ENCODE measurements around the gene RNF25.
"Not testable (repeated sequence)": the region's sequence is repeated elsewhere in the genome, so short reads cannot be mapped to it uniquely, and the experiment has no call there.

The RNF25 gene

GRCh38 chr2:218698885-218699284 is 27.1 kb upstream of the RNF25 start:
- Histone ChIP-seq H3K36me3 (ENCODE audit: insufficient read depth, low read length) (no peaks in the 10 kb centered on the region; the same call in 1 of the 2 replicates), H3K4me3 (no peak overlapping the region), H3K9ac (ENCODE audit: insufficient read length) (no peak overlapping the region), H3K9me3 (ENCODE audit: low read depth, low read length) (no peaks in the 10 kb centered on the region), H3K27ac (no peak overlapping the region)
- TF ChIP-seq FOXP2 (optimal IDR thresholded peaks at IDR 0.05; ENCODE audit: control extremely low read depth, extremely low read length, insufficient read depth) (no peak), POLR2AphosphoS5 (IDR thresholded peaks at IDR 0.05; ENCODE audit: borderline replicate concordance, low read depth, low read length) (no peak), EZH2 (IDR thresholded peaks at IDR 0.05) (no peak)
- no peak for DNase-seq (ENCODE audit: low read depth, low spot score)

GRCh38 chr2:218694405-218695145 is 22.8 kb upstream of the RNF25 start:
- Histone ChIP-seq H3K36me3 (ENCODE audit: insufficient read depth, low read length) (no peaks in the 10 kb centered on the region; the same call in 1 of the 2 replicates), H3K27ac (no peak overlapping the region), H3K9me3 (ENCODE audit: low read depth, low read length) (no peaks in the 10 kb centered on the region), H3K4me3 (no peak overlapping the region), H3K9ac (ENCODE audit: insufficient read length) (no peak overlapping the region)
- TF ChIP-seq FOXP2 (optimal IDR thresholded peaks at IDR 0.05; ENCODE audit: control extremely low read depth, extremely low read length, insufficient read depth) (no peak), EZH2 (IDR thresholded peaks at IDR 0.05) (no peak), POLR2AphosphoS5 (IDR thresholded peaks at IDR 0.05; ENCODE audit: borderline replicate concordance, low read depth, low read length) (no peak)
- no peak for DNase-seq (ENCODE audit: low read depth, low spot score)

- TF ChIP-seq FOXP2 (optimal IDR thresholded peaks at IDR 0.05; ENCODE audit: control extremely low read depth, extremely low read length, insufficient read depth), result no peak
- no peak for TF ChIP-seq POLR2AphosphoS5 (IDR thresholded peaks at IDR 0.05; ENCODE audit: borderline replicate concordance, low read depth, low read length)
- no peak for TF ChIP-seq EZH2 (IDR thresholded peaks at IDR 0.05)
- Histone ChIP-seq H3K9ac (ENCODE audit: insufficient read length) (no peak overlapping the region), H3K9me3 (ENCODE audit: low read depth, low read length) (no peaks in the 10 kb centered on the region), H3K27ac (no peak overlapping the region), H3K4me3 (no peak overlapping the region), H3K36me3 (ENCODE audit: insufficient read depth, low read length) (no peaks in the 10 kb centered on the region)
- no peak for DNase-seq (ENCODE audit: low read depth, low spot score)
These were observed 19.4 kb upstream of the RNF25 start for GRCh38 chr2:218691234-218691633.

- not testable (repeated sequence) for H3K4me3 ChIP-seq; H3K9ac ChIP-seq (ENCODE audit: insufficient read length); H3K9me3 ChIP-seq (ENCODE audit: low read depth, low read length); H3K36me3 ChIP-seq (ENCODE audit: insufficient read depth, low read length); H3K27ac ChIP-seq
- peak; percentile 63 for DNase-seq (ENCODE audit: low read depth, low spot score)
These were observed 15.7 kb upstream of the RNF25 start for GRCh38 chr2:218687400-218688060.

GRCh38 chr2:218680061-218680460 is 8.3 kb upstream of the RNF25 start:
- no peak overlapping the region for H3K9ac ChIP-seq (ENCODE audit: insufficient read length)
- H3K27ac ChIP-seq, result no peak overlapping the region
- DNase-seq (ENCODE audit: low read depth, low spot score), result no peak
- H3K4me3 ChIP-seq, result no peak overlapping the region
- H3K36me3 ChIP-seq (ENCODE audit: insufficient read depth, low read length), result no peaks in the 10 kb centered on the region
- no peak for TF ChIP-seq POLR2AphosphoS5 (IDR thresholded peaks at IDR 0.05; ENCODE audit: borderline replicate concordance, low read depth, low read length)
- TF ChIP-seq EZH2 (IDR thresholded peaks at IDR 0.05), result no peak
- no peak for TF ChIP-seq FOXP2 (optimal IDR thresholded peaks at IDR 0.05; ENCODE audit: control extremely low read depth, extremely low read length, insufficient read depth)
- H3K9me3 ChIP-seq (ENCODE audit: low read depth, low read length), result no peaks in the 10 kb centered on the region

- Histone ChIP-seq H3K36me3 (ENCODE audit: insufficient read depth, low read length) (no peaks in the 10 kb centered on the region), H3K27ac (no peak overlapping the region), H3K4me3 (no peak overlapping the region), H3K9ac (ENCODE audit: insufficient read length) (no peak overlapping the region), H3K9me3 (ENCODE audit: low read depth, low read length) (no peaks in the 10 kb centered on the region)
- TF ChIP-seq FOXP2 (optimal IDR thresholded peaks at IDR 0.05; ENCODE audit: control extremely low read depth, extremely low read length, insufficient read depth), result no peak
- TF ChIP-seq POLR2AphosphoS5 (IDR thresholded peaks at IDR 0.05; ENCODE audit: borderline replicate concordance, low read depth, low read length), result no peak
- no peak for TF ChIP-seq EZH2 (IDR thresholded peaks at IDR 0.05)
- no peak for DNase-seq (ENCODE audit: low read depth, low spot score)
These were observed 7.3 kb upstream of the RNF25 start for GRCh38 chr2:218679119-218679518.

GRCh38 chr2:218671097-218671653 is 627 bp downstream of the RNF25 start:
- Histone ChIP-seq H3K9me3 (ENCODE audit: low read depth, low read length) (no peaks in the 10 kb centered on the region), H3K27ac (no peak overlapping the region), H3K9ac (ENCODE audit: insufficient read length) (peak overlapping the region; percentile 74), H3K4me3 (peak overlapping the region; percentile 95), H3K36me3 (ENCODE audit: insufficient read depth, low read length) (peaks cover 14% of the 10 kb centered on the region)
- DNase-seq (ENCODE audit: low read depth, low spot score), result no peak
- TF ChIP-seq FOXP2 (optimal IDR thresholded peaks at IDR 0.05; ENCODE audit: control extremely low read depth, extremely low read length, insufficient read depth), result no peak
- TF ChIP-seq POLR2AphosphoS5 (IDR thresholded peaks at IDR 0.05; ENCODE audit: borderline replicate concordance, low read depth, low read length), result no peak
- TF ChIP-seq EZH2 (IDR thresholded peaks at IDR 0.05), result no peak

GRCh38 chr2:218664653-218665052 is 7.1 kb downstream of the RNF25 start:
- no peak overlapping the region for H3K4me3 ChIP-seq
- TF ChIP-seq POLR2AphosphoS5 (IDR thresholded peaks at IDR 0.05; ENCODE audit: borderline replicate concordance, low read depth, low read length), result no peak
- TF ChIP-seq EZH2 (IDR thresholded peaks at IDR 0.05), result no peak
- no peak for TF ChIP-seq FOXP2 (optimal IDR thresholded peaks at IDR 0.05; ENCODE audit: control extremely low read depth, extremely low read length, insufficient read depth)
- H3K9ac ChIP-seq (ENCODE audit: insufficient read length), result no peak overlapping the region
- H3K36me3 ChIP-seq (ENCODE audit: insufficient read depth, low read length), result peaks cover 60% of the 10 kb centered on the region
- H3K9me3 ChIP-seq (ENCODE audit: low read depth, low read length), result no peaks in the 10 kb centered on the region
- no peak for DNase-seq (ENCODE audit: low read depth, low spot score)
- H3K27ac ChIP-seq, result no peak overlapping the region
